ENCODE data around the gene CYP26C1.

The CYP26C1 gene

DNA sequence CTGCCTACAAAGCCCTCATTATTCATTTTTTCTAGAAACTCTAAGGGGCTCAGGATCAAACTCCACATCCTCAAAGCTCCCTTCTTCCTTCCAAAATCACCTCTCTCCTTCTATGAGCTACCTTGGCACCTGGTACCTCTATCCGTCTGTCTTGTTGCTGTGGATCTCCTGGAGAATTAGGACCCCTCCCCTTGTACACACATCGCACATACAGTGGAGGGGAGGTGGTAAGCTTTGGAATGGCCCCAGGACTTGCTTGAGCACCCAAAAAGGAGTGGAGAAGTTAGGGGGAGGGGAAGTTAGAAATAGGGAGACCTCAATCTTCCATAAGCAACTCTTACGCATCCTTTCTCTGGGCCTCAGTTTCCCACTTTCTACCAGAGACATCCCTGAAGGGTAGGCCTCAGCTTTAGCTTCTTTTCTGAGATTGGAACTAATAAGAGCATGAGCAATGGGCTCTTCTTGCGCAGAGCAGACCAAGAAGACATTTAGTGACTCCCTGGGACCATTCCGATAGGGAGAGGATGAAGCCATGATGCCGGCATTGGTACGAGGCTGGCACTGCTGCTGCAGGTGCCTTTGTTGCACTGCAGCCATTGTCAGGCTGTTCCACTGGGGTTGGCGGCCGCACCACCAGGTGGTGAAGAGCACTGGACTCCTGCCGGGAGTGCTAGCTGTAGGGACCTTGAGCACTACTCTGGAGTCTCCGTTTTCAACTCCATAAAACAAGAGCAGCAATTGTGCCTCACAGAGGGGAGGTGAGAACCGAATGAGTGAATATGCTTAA is 4.5 kb downstream of the CYP26C1 start:
- DNase-seq (ENCODE audit: low read depth): no peak

DNA sequence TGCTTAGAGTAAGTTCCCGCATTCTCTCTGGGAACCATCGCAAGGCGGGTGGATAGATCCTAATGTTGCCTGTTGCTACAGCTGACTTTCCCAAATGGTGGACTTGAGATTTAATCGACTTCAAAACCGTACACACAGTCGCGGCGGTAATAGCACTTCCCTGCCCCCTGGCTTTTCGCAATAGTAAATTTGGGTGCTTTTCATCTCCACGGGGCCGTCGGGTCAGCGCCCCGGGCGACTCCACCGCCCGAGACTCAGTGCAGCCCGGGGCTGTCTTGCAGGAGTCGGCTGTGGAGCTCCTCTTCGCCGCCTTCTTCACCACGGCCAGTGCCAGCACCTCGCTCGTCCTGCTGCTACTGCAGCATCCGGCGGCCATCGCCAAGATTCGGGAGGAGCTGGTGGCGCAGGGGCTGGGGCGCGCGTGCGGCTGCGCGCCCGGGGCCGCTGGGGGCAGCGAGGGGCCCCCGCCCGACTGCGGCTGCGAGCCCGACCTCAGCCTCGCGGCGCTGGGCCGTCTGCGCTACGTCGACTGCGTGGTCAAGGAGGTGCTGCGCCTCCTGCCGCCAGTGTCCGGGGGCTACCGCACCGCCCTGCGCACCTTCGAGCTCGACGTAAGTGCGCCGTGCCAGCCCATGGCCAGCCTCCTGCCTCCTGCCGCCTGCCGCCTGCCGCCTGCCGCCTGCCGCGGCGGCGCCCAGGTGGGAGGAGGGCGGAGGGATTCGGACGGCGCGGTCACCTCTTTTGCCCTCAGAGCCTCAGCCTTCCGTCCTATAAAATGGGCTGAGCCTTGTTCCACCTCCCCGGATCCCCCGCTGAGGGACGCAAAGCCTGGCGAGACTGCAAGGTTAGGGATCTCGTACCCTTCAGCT is 5.3 kb downstream of the CYP26C1 start:
- DNase-seq (ENCODE audit: low read depth): no peak

DNA sequence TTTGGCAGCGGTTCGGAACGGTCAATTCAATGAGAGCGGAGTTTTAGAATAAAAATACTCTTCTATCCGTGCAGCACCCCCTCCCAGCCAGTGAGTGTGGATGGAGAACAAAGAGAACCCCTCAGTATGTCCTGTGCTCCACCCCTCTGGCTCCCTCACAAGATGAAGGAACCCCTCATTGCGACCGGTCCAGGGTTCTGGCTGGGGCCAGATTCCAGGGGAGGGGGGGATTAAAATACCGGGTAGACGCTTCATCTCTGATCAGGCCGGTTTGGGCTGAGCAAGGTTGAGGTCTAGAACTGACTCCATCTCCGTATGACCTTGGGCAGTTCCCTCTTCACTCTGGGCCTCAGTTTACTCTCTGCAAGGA is 5.9 kb downstream of the CYP26C1 start:
- DNase-seq (ENCODE audit: low read depth): no peak

DNA sequence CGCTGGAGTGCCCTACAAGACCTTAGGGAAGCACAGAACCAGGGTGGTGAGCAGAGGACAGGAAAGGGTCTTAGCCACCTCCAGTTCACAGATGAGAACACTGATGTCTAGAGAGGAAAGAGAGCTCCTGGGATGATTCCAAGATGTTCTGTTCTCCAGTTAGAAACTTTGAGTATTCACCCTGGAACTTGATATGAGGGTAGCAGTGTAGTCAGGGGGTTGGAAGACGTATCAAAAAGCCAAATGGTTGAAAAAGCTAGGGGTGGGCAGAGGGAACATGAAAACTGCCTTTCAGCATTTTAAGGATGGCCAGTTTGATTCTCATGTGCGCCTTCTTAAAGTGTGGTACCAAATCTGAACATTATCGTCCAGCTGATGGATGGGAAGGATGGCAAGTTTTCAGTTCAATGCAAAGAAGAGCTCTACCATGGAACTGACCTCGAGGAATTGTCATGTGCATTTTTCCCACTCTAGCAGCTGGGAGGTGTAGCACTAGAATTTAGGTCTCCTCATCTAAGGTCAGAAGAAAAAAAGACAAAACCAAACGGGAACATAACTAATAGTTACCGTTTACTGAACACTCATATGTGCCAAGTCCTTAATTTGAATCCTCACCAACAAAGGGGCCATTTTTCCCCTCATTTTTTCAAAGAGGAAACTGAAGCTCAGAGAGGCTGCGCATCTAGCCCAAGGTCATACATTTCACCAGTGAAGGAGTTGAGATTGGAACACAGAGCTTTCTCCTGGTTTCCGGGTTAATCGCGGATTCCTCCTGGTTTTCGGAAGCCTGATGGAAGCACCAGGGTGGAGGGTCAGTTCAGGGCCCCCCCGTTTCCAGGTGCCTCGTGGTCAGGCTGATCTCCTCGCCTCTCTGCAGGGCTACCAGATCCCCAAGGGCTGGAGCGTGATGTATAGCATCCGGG is 7.1 kb downstream of the CYP26C1 start:
- DNase-seq (ENCODE audit: low read depth): no peak

DNA sequence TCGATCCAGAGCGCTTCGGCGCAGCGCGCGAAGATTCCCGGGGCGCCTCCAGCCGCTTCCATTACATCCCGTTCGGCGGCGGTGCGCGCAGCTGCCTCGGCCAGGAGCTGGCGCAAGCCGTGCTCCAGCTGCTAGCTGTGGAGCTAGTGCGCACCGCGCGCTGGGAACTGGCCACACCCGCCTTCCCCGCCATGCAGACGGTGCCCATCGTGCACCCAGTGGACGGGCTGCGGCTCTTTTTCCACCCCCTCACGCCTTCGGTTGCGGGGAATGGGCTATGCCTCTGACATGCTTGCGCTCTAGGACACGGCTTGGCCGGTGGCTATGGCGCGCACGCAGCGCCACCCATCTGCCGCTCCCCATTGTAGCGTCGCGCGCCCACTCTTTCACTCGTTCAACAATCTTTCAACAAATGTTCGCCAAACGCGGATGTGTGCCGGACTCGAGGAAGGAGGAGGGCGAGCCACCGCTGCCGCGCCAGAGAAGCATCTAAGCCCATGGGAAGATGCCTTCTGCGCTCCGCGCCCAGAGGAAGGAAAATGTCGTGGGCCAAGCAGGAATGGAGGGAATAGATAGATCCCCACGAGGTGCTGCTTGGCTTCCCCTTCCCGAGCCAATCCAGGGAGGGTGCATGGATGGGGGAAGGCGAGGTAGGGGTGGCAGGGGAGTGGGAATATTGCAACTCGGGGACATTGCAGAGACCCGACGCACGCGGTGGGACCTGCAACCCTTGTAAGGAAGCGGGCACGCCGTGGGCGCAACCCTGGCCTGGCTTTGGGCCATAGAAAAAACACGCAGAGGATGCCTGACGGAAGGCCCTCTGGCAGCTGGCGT is 8.0 kb downstream of the CYP26C1 start:
- DNase-seq (ENCODE audit: low read depth): peak; percentile 29

DNA sequence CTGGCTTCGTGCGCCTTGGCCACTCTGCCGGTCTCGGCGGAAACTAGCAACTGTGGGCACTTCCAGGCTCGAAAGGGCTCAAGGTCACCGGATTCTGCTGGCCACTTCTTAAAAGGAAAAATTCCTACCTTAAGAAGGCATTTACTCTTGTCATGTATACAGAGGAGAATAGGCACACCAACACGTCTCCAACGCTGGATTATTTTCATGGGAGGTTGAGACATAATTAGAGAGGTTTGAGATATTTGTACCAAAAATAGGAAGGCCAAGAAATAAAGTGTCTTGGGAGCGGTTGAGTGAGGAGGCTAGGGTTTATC is 8.6 kb downstream of the CYP26C1 start:
- DNase-seq (ENCODE audit: low read depth): no peak

DNA sequence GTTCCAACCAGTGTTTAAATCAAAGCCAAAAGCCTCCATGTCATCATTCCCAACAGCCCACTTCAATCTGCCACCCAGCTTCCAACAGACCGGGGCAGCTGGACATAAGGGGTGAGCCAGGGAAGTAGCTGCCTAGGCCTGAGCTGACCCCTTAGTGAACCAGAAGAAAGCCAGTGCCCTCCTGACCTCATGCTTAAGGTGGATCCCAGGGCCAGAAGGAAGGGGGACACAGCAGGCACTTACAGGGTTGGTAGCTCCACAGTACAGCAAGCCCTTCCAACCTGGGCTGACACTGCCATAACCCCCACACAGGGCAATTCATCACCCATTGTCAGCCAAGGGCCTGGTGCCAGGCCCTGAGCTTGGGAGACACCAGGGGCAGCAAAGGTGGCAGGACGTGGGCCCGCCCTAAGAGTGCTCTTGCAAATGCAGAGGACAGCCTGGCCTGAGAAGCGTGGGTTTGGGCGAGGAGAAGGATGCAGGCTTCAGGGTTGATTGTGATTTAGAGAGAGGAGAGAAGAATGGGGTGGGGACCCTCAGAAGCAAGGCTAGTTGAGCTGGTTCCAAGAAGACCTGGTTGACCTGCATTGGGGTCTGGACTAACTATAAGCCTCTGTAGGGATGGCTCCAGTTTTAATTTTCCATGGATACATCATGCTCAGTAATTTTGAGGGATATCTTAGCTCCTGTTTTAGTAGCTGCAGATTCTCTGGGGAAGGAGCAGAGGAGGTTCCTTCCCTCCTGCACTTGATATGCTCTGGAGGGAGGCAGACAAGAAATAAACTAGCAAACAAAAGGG is 10.0 kb downstream of the CYP26C1 start:
- DNase-seq (ENCODE audit: low read depth): no peak

DNA sequence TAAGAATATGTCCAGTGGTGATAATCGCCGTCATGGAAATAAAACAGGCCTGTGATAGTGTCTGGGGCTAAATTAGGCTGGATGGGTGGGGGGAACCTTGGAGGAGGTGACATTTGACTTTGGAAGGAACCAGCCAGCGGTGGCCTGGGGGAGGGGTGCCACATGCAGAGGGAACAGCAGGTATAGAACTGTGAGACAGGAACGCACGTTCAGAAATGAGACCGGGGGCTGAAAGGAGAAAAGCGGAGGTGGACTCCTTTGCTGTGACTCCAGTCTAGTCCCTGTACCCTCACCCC is 10.5 kb downstream of the CYP26C1 start:
- no peak for DNase-seq (ENCODE audit: low read depth)

DNA sequence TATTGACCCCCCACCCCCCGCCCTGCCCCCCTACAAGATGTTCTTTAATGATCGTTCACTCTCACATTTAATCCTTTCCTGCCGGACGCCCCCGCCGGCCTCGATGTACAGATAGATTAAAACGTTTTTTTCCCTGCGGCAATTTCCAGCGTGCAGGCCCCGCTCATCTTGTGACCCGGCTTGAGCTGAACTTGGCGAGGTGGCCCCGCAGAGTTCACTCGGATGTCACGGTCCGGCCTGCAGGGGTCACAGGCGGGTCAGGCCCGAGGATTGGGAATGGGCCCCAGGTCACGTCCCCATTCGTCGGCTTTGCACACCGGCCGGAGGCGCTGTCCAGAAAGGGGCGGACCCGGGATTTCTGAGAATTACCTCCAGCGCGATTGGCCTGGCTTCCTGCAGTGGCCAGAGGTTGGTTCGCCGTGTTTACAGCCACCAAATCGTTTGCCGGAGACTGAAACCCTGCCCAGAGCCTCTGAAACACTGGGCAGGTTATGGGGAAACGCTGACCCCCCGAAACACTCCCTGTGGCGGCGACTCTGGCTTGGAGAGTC is 11.2 kb downstream of the CYP26C1 start:
- no peak for DNase-seq (ENCODE audit: low read depth)

DNA sequence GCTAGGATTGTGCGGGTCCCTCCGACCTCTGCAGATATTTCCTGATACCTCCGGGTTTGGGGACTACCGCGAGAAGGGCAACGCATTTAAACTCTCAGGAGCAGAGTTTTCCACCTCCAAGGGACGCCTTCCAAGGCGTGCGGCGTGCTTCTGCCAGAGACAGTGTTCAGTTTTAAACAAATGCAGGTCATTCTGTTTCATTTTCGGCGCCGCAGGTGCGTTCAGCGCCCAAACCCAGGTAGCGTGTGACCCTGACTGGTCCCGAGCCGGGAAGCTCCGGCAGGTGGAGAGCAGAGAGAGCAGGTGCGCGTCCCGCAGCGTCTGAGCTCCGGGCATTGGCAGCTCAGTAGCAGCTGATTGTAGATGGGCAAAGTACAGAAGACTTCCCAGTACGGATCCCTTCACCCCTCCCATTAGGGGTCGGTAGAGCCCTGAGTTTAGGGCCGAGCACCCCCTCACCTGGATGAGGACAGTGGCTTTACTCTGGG is 11.7 kb downstream of the CYP26C1 start:
- DNase-seq (ENCODE audit: low read depth): no peak

DNA sequence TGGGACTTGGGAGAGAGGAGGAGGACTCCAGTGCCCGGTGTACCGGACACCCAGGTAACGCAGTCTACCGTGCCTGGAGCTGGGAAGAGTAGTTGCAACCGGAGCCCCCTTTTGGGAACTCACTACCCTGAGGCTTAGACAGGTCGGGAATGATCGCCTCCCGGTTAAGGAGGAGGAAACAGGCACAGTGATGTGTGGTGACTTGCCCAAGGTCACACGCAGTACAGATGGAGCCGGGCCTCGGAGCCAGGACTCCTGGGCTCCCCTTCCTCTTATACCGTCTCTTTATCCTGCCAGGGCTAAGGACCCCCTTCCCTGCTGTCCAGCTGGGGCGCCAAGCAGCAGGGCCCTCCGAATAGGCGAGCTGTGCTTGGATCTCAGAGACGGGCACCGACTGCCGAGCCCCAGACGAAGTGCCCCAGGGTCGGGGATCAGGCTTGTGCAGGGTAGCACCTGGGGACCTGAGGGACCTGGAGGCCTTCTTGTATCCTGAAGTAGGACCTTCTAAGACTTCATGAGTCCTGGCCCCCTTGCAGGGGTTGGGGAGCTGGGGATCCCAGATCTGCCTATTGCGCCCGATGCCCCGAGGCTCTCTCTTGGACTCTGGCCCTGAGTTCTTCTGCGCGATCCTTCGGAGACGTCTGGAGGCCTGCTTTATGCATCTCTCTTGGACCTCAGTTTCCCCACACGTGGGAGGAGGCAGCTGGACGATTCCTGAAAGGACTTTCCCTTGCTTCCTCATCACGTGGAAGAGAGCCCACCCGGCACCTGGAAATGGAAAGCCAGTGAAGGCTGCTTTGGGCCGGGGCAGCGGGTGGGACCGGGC is 12.3 kb downstream of the CYP26C1 start:
- no peak for DNase-seq (ENCODE audit: low read depth)

DNA sequence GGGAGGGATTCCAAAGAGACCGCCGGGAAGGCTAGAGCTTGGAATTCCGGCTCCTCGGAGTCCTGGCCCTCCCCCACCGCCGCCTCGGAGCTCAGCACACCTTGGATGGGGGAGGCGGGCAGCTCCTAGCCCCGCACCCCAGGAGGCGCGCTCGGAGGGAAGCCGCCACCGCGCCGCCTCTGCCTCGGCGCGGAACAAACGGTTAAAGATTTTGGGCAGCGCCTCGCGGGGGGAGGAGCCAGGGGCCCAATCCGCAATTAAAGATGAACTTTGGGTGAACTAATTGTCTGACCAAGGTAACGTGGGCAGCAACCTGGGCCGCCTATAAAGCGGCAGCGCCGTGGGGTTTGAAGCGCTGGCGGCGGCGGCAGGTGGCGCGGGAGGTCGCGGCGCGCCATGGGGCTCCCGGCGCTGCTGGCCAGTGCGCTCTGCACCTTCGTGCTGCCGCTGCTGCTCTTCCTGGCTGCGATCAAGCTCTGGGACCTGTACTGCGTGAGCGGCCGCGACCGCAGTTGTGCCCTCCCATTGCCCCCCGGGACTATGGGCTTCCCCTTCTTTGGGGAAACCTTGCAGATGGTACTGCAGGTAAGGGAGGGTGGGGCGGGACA is 13.0 kb downstream of the CYP26C1 start, which contains the start of gene CYP26A1:
TSS of gene CYP26A1 (plus strand) at position 355 of the 608 bp plus-strand sequence. CDS start at position 397, 42 bp downstream.
- no peak for DNase-seq (ENCODE audit: low read depth)

DNA sequence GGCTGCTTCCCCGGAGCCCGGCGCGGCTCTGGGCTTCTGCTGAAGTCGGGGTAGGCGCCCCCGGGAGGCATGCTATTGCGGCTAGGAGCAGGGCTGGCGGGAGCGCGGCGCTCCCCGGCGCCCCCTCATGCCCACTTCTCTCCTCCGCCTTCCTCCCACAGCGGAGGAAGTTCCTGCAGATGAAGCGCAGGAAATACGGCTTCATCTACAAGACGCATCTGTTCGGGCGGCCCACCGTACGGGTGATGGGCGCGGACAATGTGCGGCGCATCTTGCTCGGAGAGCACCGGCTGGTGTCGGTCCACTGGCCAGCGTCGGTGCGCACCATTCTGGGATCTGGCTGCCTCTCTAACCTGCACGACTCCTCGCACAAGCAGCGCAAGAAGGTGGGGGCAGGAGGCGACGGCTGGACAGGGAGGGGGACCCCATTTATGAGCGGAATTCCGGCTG is 13.6 kb downstream of the CYP26C1 start:
- no peak for DNase-seq (ENCODE audit: low read depth)

DNA sequence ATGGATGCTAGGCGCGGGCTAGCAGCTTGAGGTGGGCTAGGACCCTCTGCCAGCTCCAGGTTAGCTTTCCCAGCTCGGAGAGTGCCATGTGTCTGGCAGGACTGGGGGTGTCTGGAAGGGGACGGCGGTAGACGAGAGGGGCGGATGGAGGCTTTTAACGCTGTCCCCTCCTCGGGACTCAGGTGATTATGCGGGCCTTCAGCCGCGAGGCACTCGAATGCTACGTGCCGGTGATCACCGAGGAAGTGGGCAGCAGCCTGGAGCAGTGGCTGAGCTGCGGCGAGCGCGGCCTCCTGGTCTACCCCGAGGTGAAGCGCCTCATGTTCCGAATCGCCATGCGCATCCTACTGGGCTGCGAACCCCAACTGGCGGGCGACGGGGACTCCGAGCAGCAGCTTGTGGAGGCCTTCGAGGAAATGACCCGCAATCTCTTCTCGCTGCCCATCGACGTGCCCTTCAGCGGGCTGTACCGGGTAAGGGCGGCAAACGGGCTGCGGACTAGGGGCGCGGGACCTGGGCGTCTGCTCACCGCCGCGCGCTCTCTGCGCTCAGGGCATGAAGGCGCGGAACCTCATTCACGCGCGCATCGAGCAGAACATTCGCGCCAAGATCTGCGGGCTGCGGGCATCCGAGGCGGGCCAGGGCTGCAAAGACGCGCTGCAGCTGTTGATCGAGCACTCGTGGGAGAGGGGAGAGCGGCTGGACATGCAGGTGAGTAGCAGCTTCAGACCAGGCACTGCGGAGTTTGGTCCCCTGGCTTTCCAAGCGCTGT is 14.2 kb downstream of the CYP26C1 start:
- DNase-seq (ENCODE audit: low read depth): no peak

DNA sequence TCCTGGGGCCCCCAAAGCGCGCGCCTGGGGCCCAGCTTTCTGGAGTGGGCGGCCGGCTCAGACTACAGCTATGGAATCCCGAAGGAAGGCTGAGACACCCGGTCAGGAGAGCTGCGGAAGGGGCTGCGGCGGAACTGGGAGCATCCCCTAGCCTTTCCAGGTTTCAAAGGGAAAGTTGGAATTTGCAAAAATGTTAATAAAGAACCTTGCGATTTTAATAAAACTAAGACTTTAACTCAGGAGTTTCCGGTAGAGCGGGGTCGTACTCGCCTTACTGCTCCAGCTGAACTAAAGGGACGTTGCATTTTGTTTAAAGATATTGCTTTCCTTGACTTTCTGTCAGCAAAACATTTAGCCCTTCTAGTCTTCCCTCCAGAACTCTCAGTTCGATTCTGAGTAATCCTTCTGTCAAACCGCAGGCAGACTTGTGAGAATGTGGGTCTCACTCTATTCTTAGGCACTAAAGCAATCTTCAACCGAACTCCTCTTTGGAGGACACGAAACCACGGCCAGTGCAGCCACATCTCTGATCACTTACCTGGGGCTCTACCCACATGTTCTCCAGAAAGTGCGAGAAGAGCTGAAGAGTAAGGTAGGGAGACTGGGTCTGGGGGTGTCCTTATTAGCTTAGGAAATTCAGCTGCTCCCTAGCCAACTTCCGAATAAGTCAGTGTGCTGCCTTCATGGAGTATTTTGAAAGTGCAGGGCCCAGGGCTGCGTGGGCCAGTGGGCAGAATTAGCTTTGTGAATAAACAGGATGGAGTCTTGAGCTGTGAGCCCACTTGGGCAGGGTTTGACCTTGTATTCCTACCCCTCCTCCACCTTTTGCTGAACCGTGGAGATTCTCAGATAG is 15.0 kb downstream of the CYP26C1 start:
- no peak for DNase-seq (ENCODE audit: low read depth)

DNA sequence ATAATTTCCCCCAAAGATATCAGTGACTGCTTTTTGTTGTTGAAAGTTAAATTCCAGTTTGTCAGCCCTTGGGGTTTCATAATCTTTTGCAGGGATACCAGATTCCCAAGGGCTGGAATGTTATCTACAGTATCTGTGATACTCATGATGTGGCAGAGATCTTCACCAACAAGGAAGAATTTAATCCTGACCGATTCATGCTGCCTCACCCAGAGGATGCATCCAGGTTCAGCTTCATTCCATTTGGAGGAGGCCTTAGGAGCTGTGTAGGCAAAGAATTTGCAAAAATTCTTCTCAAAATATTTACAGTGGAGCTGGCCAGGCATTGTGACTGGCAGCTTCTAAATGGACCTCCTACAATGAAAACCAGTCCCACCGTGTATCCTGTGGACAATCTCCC is 16.3 kb downstream of the CYP26C1 start:
- DNase-seq (ENCODE audit: low read depth): no peak

DNA sequence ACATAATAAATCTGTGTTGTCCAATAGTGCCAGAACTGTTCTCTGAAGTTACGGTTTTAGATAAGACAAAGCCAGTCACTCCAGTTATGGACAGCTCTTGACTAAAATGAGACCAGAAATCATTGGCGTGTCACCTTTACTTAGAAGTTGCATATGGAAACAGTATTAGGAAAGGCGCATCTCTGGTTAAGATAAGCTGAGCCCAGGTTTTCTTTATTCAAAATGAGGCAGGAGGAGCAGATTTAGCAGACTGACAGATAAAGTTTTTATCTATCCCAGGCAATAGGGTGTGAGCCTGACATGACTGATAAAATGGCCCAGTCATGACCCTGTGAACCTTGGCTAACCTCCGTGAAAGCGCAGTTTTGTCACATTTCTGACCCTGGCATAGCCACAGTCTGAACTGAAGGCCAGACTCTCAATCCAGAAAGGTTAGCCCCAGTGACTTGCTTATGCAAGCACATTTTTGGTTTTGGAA is 17.3 kb downstream of the CYP26C1 start:
- DNase-seq (ENCODE audit: low read depth): no peak

All from fibroblast of gingiva (primary cell).